Measurements from ENCODE around the gene CEPT1. TPM values are rescaled to one million over a fixed set of nuclear protein-coding genes. Genes with fewer than 3 reads are reported as not detected.

Gene CEPT1
- total and polyA plus RNA-seq, 2 of the 4 experiments (the other 2 are of a cell fraction) = 13.3 to 27.4 TPM

DNA sequence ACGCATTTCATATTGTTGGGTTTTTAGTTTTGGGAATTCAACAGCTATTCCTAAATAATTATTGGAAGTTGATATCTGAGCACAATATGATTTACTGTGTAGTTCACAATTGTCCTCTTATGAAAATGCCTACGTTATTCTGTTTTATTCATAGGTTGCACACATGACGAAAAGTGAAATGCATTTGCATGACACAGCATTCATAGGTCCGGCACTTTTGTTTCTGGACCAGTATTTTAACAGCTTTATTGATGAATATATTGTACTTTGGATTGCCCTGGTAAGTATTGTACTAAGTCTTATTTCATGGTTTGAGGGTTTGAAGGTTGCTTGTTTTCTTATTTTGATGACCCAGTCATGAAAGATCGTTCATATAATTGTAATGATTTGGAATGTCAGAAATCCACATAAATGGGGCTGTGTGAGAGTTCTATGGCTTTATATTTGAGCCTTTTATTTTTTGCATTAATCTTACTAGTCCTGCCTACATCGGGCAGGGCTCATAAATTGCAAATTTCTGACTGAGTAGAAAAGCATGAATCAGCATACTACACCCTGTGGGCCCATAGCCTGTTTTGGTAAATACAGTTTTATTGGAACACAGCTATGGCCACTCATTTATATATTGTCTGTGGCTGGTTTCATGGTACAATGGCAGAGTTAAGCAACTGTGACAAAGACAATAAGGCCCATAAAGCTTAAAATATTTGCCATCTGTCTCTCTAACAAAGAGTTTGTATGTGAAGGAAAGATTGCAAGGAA is 43.5 kb downstream of the CEPT1 start:
- no peak for DNase-seq
- Histone ChIP-seq H3K27ac (ENCODE audit: insufficient read depth, low read length) (no peak overlapping the region), H2BK20ac (ENCODE audit: low read depth, low read length) (no peak overlapping the region), H3K36me3 (ENCODE audit: control insufficient read depth, insufficient read depth, low read length) (peaks cover 13% of the 10 kb centered on the region), H3K18ac (ENCODE audit: low read depth, low read length) (no peak overlapping the region), H4K20me1 (ENCODE audit: insufficient read depth, low read length) (no peaks in the 10 kb centered on the region), H3K14ac (replicated peaks; ENCODE audit: low read depth, low read length) (no peak overlapping the region), H3K9ac (ENCODE audit: low read depth, low read length) (no peak overlapping the region), H3K79me1 (ENCODE audit: low read depth in 1 of 2, low read length in 2 of 2) (no peaks in the 10 kb centered on the region), H2AK5ac (ENCODE audit: low read depth, low read length) (no peak overlapping the region), H4K91ac (ENCODE audit: insufficient read depth, low read depth, low read length) (no peak overlapping the region), H3K23ac (ENCODE audit: low read depth, low read length) (no peak overlapping the region), H2AK9ac (replicated peaks; ENCODE audit: low read depth, low read length, poor library complexity) (no peak overlapping the region), H3K56ac (ENCODE audit: extremely low read depth, insufficient read depth, low read length) (no peak overlapping the region), H2BK120ac (ENCODE audit: low read depth, low read length) (no peak overlapping the region), H3K4me1 (ENCODE audit: control insufficient read depth, insufficient read depth, low read length) (no peaks in the 10 kb centered on the region), H3K4ac (ENCODE audit: low read depth, low read length) (no peak overlapping the region), H4K8ac (ENCODE audit: low read depth in 2 of 2, low read length in 2 of 2) (no peak overlapping the region), H2BK15ac (ENCODE audit: low read depth, low read length) (no peak overlapping the region), H3K4me2 (ENCODE audit: low read depth, low read length) (no peak overlapping the region), H4K5ac (ENCODE audit: low read depth, low read length) (no peak overlapping the region), H3K9me1 (ENCODE audit: insufficient read depth, low read length) (no peaks in the 10 kb centered on the region), H2BK5ac (ENCODE audit: low read depth, low read length, poor library complexity, severe bottlenecking) (no peak overlapping the region), H3K9me3 (ENCODE audit: control insufficient read depth, insufficient read depth, low read length) (no peaks in the 10 kb centered on the region), H2AFZ (replicated peaks; ENCODE audit: low read length, poor library complexity) (no peak overlapping the region), H3K4me3 (ENCODE audit: insufficient read depth, low read depth, low read length) (no peak overlapping the region), H3K27me3 (ENCODE audit: control insufficient read depth, insufficient read depth, low read length) (no peaks in the 10 kb centered on the region)
- POLR2A ChIA-PET (ENCODE audit: unreplicated experiment) = no interaction called here
- TF ChIP-seq, protein P1, sequence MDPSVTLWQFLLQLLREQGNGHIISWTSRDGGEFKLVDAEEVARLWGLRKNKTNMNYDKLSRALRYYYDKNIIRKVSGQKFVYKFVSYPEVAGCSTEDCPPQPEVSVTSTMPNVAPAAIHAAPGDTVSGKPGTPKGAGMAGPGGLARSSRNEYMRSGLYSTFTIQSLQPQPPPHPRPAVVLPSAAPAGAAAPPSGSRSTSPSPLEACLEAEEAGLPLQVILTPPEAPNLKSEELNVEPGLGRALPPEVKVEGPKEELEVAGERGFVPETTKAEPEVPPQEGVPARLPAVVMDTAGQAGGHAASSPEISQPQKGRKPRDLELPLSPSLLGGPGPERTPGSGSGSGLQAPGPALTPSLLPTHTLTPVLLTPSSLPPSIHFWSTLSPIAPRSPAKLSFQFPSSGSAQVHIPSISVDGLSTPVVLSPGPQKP (IDR thresholded peaks at IDR 0.05; ENCODE audit: borderline replicate concordance, low read depth, low read length) = no peak
- TF ChIP-seq MAFK (IDR thresholded peaks at IDR 0.05; ENCODE audit: low read depth, low read length) (no peak), BHLHE40 (IDR thresholded peaks at IDR 0.05; ENCODE audit: low read depth, low read length) (no peak), POLR2A (IDR thresholded peaks at IDR 0.05; ENCODE audit: low read depth, low read length) (no peak), RCOR1 (IDR thresholded peaks at IDR 0.05; ENCODE audit: insufficient replicate concordance, low read length) (no peak), NFE2L2 (IDR thresholded peaks at IDR 0.05; ENCODE audit: low read depth, low read length) (no peak), RAD21 (IDR thresholded peaks at IDR 0.05; ENCODE audit: low read length) (no peak), MXI1 (IDR thresholded peaks at IDR 0.05; ENCODE audit: borderline replicate concordance, low read depth, low read length) (no peak), MAZ (IDR thresholded peaks at IDR 0.05; ENCODE audit: borderline replicate concordance, low read depth, low read length) (no peak), CHD1 (IDR thresholded peaks at IDR 0.05; ENCODE audit: low read depth, low read length) (no peak)
- ATAC-seq (ENCODE audit: low read depth) = no peak
- no CpG with 5 or more reads among the region's 6 CpGs for WGBS, 2 experiments (ENCODE audit: extremely low coverage in 2 of 2, insufficient read length in 1 of 2)
- CTCF ChIA-PET = interaction anchor here (0.7 kb wide), 1 partner anchor 8 kb away, joined by 4 read pairs; no protein-coding TSS in a partner anchor
- in situ Hi-C loops (cut with MboI; ENCODE audit: low sequenced_read_pairs) (no loop called here), dilution Hi-C loops (cut with HindIII; ENCODE audit: low sequenced_read_pairs, unreplicated experiment) (no loop called here), intact Hi-C loops (cut with micrococcal nuclease) (loop anchor here (5.0 kb wide), 1 partner anchor 36 kb away; no protein-coding TSS in a partner anchor)
- BruUV-seq (replicated peaks) = no TSS peak

Data from IMR-90 (cell line).